Liver (tissue), 3 donors: ENCODE results near the gene KLF16.

Source experiments
- FOXA1 ChIP-seq: IDR thresholded peaks from 2 replicates; pipeline ENCODE4 v1.6.1; 2016; ENCODE audit warnings: antibody characterized with exemption
- GABPA ChIP-seq, 2 donors: IDR thresholded peaks in 1 of 2; conservative IDR thresholded peaks in 1 of 2; 2 replicates each; pipeline ENCODE4 v1.6.1; 2016; ENCODE audit warnings: antibody characterized with exemption in 2 of 2, mild to moderate bottlenecking in 1 of 2, moderate library complexity in 1 of 2
- HNF4G ChIP-seq: IDR thresholded peaks from 2 replicates; pipeline ENCODE4 v1.6.1; 2016; ENCODE audit warnings: antibody characterized with exemption
- JUND ChIP-seq, 2 donors: IDR thresholded peaks; 2 replicates each; pipeline ENCODE4 v1.6.1; 2016; ENCODE audit warnings: antibody characterized with exemption in 2 of 2
- NR2F2 ChIP-seq: IDR thresholded peaks from 2 replicates; pipeline ENCODE4 v1.6.1; 2016; ENCODE audit warnings: antibody characterized with exemption
- RAD21 ChIP-seq, 2 donors: IDR thresholded peaks; 2 replicates each; pipeline ENCODE4 v1.6.1; 2016; ENCODE audit warnings: antibody characterized with exemption in 2 of 2, mild to moderate bottlenecking in 2 of 2
- SP1 ChIP-seq: IDR thresholded peaks from 2 replicates; pipeline ENCODE4 v1.6.1; 2018; ENCODE audit warnings: antibody characterized with exemption, mild to moderate bottlenecking
- TAF1 ChIP-seq: conservative IDR thresholded peaks from 2 replicates; pipeline ENCODE4 v1.6.1; 2016; ENCODE audit warnings: antibody characterized with exemption, mild to moderate bottlenecking
- YY1 ChIP-seq: IDR thresholded peaks from 2 replicates; pipeline ENCODE4 v1.6.1; 2016; ENCODE audit warnings: antibody characterized with exemption, mild to moderate bottlenecking
- TF ChIP-seq, protein P1 (sequence below): IDR thresholded peaks from 2 replicates; pipeline ENCODE4 v1.6.1; 2016; ENCODE audit warnings: antibody characterized with exemption
- TF ChIP-seq, protein P2 (sequence below): fragments of 150-350 bp; IDR thresholded peaks from 2 replicates; pipeline ENCODE4 v1.5.1; 2017; ENCODE audit warnings: improper control_type of control experiment, low read depth, low read length; ENCODE audit not compliant: missing input control
- TF ChIP-seq, protein P3 (sequence below): IDR thresholded peaks from 2 replicates; pipeline ENCODE4 v1.6.1; 2016; ENCODE audit warnings: antibody characterized with exemption, mild to moderate bottlenecking
- TF ChIP-seq, protein P4 (sequence below): IDR thresholded peaks from 2 replicates; pipeline ENCODE4 v1.6.1; 2016; ENCODE audit warnings: antibody characterized with exemption
- TF ChIP-seq, protein P5 (sequence below): IDR thresholded peaks from 2 replicates; pipeline ENCODE4 v1.6.1; 2016; ENCODE audit warnings: antibody characterized with exemption
- donor health status: healthy.
- donor health status: healthy.

DNA sequence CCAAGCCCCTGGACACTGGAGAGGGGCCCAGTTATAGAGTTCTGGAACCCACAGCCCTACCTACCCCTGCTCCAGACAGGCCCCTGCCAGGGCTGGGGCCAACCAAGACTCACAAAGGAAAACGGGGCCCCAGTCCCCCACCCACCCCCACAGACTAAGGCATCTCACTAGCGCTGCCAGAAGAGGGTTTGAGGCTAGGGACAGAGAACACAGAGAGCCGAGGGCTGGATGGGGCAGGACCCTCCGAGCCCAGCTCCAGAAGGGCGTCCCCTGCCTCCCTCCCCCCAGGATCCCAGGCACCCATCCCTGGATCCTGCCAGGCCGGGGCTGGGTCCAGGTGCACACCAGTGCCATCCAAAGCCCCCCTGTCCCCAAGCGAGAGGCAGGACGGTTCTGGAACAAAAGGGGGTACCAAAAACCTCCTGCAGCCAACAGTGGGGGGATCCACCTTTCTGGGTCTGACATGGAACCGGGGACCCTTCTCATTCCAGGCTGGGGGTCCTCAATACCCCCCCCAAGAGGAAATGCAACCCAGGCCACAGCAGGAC, 10.7 kb downstream of the KLF16 start:
- TF ChIP-seq, protein P1, sequence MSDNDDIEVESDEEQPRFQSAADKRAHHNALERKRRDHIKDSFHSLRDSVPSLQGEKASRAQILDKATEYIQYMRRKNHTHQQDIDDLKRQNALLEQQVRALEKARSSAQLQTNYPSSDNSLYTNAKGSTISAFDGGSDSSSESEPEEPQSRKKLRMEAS: no peak
- TF ChIP-seq, protein P2, sequence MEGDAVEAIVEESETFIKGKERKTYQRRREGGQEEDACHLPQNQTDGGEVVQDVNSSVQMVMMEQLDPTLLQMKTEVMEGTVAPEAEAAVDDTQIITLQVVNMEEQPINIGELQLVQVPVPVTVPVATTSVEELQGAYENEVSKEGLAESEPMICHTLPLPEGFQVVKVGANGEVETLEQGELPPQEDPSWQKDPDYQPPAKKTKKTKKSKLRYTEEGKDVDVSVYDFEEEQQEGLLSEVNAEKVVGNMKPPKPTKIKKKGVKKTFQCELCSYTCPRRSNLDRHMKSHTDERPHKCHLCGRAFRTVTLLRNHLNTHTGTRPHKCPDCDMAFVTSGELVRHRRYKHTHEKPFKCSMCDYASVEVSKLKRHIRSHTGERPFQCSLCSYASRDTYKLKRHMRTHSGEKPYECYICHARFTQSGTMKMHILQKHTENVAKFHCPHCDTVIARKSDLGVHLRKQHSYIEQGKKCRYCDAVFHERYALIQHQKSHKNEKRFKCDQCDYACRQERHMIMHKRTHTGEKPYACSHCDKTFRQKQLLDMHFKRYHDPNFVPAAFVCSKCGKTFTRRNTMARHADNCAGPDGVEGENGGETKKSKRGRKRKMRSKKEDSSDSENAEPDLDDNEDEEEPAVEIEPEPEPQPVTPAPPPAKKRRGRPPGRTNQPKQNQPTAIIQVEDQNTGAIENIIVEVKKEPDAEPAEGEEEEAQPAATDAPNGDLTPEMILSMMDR: no peak
- TF ChIP-seq, protein P3, sequence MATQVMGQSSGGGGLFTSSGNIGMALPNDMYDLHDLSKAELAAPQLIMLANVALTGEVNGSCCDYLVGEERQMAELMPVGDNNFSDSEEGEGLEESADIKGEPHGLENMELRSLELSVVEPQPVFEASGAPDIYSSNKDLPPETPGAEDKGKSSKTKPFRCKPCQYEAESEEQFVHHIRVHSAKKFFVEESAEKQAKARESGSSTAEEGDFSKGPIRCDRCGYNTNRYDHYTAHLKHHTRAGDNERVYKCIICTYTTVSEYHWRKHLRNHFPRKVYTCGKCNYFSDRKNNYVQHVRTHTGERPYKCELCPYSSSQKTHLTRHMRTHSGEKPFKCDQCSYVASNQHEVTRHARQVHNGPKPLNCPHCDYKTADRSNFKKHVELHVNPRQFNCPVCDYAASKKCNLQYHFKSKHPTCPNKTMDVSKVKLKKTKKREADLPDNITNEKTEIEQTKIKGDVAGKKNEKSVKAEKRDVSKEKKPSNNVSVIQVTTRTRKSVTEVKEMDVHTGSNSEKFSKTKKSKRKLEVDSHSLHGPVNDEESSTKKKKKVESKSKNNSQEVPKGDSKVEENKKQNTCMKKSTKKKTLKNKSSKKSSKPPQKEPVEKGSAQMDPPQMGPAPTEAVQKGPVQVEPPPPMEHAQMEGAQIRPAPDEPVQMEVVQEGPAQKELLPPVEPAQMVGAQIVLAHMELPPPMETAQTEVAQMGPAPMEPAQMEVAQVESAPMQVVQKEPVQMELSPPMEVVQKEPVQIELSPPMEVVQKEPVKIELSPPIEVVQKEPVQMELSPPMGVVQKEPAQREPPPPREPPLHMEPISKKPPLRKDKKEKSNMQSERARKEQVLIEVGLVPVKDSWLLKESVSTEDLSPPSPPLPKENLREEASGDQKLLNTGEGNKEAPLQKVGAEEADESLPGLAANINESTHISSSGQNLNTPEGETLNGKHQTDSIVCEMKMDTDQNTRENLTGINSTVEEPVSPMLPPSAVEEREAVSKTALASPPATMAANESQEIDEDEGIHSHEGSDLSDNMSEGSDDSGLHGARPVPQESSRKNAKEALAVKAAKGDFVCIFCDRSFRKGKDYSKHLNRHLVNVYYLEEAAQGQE: no peak
- no peak for TF ChIP-seq TAF1
- TF ChIP-seq GABPA (IDR thresholded peaks at IDR 0.05 in 1 of 2, conservative IDR thresholded peaks at IDR 0.05 in 1 of 2): no peak
- TF ChIP-seq FOXA1: no peak
- TF ChIP-seq, protein P4, sequence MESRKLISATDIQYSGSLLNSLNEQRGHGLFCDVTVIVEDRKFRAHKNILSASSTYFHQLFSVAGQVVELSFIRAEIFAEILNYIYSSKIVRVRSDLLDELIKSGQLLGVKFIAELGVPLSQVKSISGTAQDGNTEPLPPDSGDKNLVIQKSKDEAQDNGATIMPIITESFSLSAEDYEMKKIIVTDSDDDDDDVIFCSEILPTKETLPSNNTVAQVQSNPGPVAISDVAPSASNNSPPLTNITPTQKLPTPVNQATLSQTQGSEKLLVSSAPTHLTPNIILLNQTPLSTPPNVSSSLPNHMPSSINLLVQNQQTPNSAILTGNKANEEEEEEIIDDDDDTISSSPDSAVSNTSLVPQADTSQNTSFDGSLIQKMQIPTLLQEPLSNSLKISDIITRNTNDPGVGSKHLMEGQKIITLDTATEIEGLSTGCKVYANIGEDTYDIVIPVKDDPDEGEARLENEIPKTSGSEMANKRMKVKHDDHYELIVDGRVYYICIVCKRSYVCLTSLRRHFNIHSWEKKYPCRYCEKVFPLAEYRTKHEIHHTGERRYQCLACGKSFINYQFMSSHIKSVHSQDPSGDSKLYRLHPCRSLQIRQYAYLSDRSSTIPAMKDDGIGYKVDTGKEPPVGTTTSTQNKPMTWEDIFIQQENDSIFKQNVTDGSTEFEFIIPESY: no peak
- TF ChIP-seq YY1: no peak
- TF ChIP-seq, protein P5, sequence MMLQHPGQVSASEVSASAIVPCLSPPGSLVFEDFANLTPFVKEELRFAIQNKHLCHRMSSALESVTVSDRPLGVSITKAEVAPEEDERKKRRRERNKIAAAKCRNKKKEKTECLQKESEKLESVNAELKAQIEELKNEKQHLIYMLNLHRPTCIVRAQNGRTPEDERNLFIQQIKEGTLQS: no peak
- TF ChIP-seq JUND (IDR thresholded peaks at IDR 0.05): no peak
- no peak for TF ChIP-seq RAD21 (IDR thresholded peaks at IDR 0.05)
- TF ChIP-seq NR2F2: no peak
- no peak for TF ChIP-seq SP1
- no peak for TF ChIP-seq HNF4G
